ENCODE measurements around the gene PRM3. TPM values are rescaled to one million over a fixed set of nuclear protein-coding genes. Genes with fewer than 3 reads are reported as not detected.

The PRM3 gene
- total and polyA plus RNA-seq, 4 donors, result not detected

- Histone ChIP-seq H3K4me3 (ENCODE audit: low read depth in 1 of 3, low read length in 3 of 3) (no peak overlapping the region), H3K27me3 (ENCODE audit: control insufficient read depth in 4 of 4, insufficient read depth in 4 of 4, low read length in 3 of 4) (no peaks in the 10 kb centered on the region), H3K27ac (ENCODE audit: low read depth in 1 of 2, low read length in 2 of 2) (no peak overlapping the region), H3K36me3 (ENCODE audit: control insufficient read depth in 4 of 4, insufficient read depth in 3 of 4, low read depth in 1 of 4, low read length in 3 of 4) (no peaks in the 10 kb centered on the region), H3K9ac (ENCODE audit: low read depth in 1 of 2, low read length in 2 of 2) (no peak overlapping the region), H3K9me3 (ENCODE audit: control insufficient read depth in 4 of 4, low read length in 3 of 4) (no peaks in the 10 kb centered on the region), H3K4me1 (ENCODE audit: control insufficient read depth in 4 of 4, insufficient read depth in 4 of 4, low read length in 3 of 4) (no peaks in the 10 kb centered on the region)
- 73% methylated on average over 5 of the region's 5 CpGs for WGBS
- DNase-seq (ENCODE audit: low spot score), result no peak
- no peak for TF ChIP-seq GABPA (IDR thresholded peaks at IDR 0.05 in 1 of 2, conservative IDR thresholded peaks at IDR 0.05 in 1 of 2)
- TF ChIP-seq TAF1 (conservative IDR thresholded peaks at IDR 0.05), result no peak
- TF ChIP-seq EGR1 (IDR thresholded peaks at IDR 0.05; ENCODE audit: low read depth in 2 of 2), result no peak
- TF ChIP-seq HNF4G (IDR thresholded peaks at IDR 0.05), result no peak
- TF ChIP-seq FOXA2 (IDR thresholded peaks at IDR 0.05), result no peak
- TF ChIP-seq MAX (IDR thresholded peaks at IDR 0.05), result no peak
- no peak for TF ChIP-seq RXRA (IDR thresholded peaks at IDR 0.05)
- no peak for TF ChIP-seq RAD21 (IDR thresholded peaks at IDR 0.05)
- no peak for TF ChIP-seq FOXA1 (IDR thresholded peaks at IDR 0.05)
- no peak for TF ChIP-seq JUND (IDR thresholded peaks at IDR 0.05)
Observed at GRCh38 chr16:11321662-11322061, 48.2 kb upstream of the PRM3 start.

GRCh38 chr16:11320170-11320569, 46.7 kb upstream of the PRM3 start:
- Histone ChIP-seq H3K4me3 (ENCODE audit: low read depth in 1 of 3, low read length in 3 of 3) (no peak overlapping the region), H3K4me1 (ENCODE audit: control insufficient read depth in 4 of 4, insufficient read depth in 4 of 4, low read length in 3 of 4) (no peaks in the 10 kb centered on the region), H3K27me3 (ENCODE audit: control insufficient read depth in 4 of 4, insufficient read depth in 4 of 4, low read length in 3 of 4) (no peaks in the 10 kb centered on the region), H3K9ac (ENCODE audit: low read depth in 1 of 2, low read length in 2 of 2) (no peak overlapping the region), H3K27ac (ENCODE audit: low read depth in 1 of 2, low read length in 2 of 2) (no peak overlapping the region), H3K9me3 (ENCODE audit: control insufficient read depth in 4 of 4, low read length in 3 of 4) (no peaks in the 10 kb centered on the region), H3K36me3 (ENCODE audit: control insufficient read depth in 4 of 4, insufficient read depth in 3 of 4, low read depth in 1 of 4, low read length in 3 of 4) (no peaks in the 10 kb centered on the region)
- WGBS, result 81% methylated on average over 10 of the region's 10 CpGs
- no peak for TF ChIP-seq HNF4A (conservative IDR thresholded peaks at IDR 0.05)
- DNase-seq (ENCODE audit: low spot score), result no peak

GRCh38 chr16:11319529-11320146, 46.2 kb upstream of the PRM3 start:
- Histone ChIP-seq H3K9me3 (ENCODE audit: control insufficient read depth in 4 of 4, low read length in 3 of 4) (no peaks in the 10 kb centered on the region), H3K27ac (ENCODE audit: low read depth in 1 of 2, low read length in 2 of 2) (no peak overlapping the region), H3K4me1 (ENCODE audit: control insufficient read depth in 4 of 4, insufficient read depth in 4 of 4, low read length in 3 of 4) (no peaks in the 10 kb centered on the region), H3K27me3 (ENCODE audit: control insufficient read depth in 4 of 4, insufficient read depth in 4 of 4, low read length in 3 of 4) (no peaks in the 10 kb centered on the region), H3K4me3 (ENCODE audit: low read depth in 1 of 3, low read length in 3 of 3) (no peak overlapping the region), H3K9ac (ENCODE audit: low read depth in 1 of 2, low read length in 2 of 2) (no peak overlapping the region), H3K36me3 (ENCODE audit: control insufficient read depth in 4 of 4, insufficient read depth in 3 of 4, low read depth in 1 of 4, low read length in 3 of 4) (no peaks in the 10 kb centered on the region)
- TF ChIP-seq RAD21 (IDR thresholded peaks at IDR 0.05) (no peak), ATF3 (IDR thresholded peaks at IDR 0.05) (no peak), RXRA (IDR thresholded peaks at IDR 0.05) (no peak), TAF1 (conservative IDR thresholded peaks at IDR 0.05) (no peak), FOXA1 (IDR thresholded peaks at IDR 0.05) (no peak), CTCF (IDR thresholded peaks at IDR 0.05; ENCODE audit: low read depth, low read length, missing input control) (no peak), GABPA (IDR thresholded peaks at IDR 0.05 in 1 of 2, conservative IDR thresholded peaks at IDR 0.05 in 1 of 2) (no peak), SP1 (IDR thresholded peaks at IDR 0.05) (no peak), EGR1 (IDR thresholded peaks at IDR 0.05; ENCODE audit: low read depth in 2 of 2) (no peak), HNF4G (IDR thresholded peaks at IDR 0.05) (no peak), MAX (IDR thresholded peaks at IDR 0.05) (no peak), HNF4A (conservative IDR thresholded peaks at IDR 0.05) (no peak), JUND (IDR thresholded peaks at IDR 0.05) (no peak), NR2F2 (IDR thresholded peaks at IDR 0.05) (no peak), ZBTB33 (IDR thresholded peaks at IDR 0.05) (no peak), FOXA2 (IDR thresholded peaks at IDR 0.05) (no peak), YY1 (IDR thresholded peaks at IDR 0.05) (no peak), REST (IDR thresholded peaks at IDR 0.05) (no peak)
- no peak for DNase-seq (ENCODE audit: low spot score)
- WGBS, result 60% methylated on average over 8 of the region's 8 CpGs
